Trophoblast cell (in vitro differentiated cells and primary cell): ENCODE results near the gene SMYD3.
"Not testable (repeated sequence)": the region's sequence is repeated elsewhere in the genome, so short reads cannot be mapped to it uniquely, and the experiment has no call there.

Experiments used
- DNase-seq, 2 donors: peaks; one replicate each; pipeline ENCODE4 v3.0.0-alpha.2; 2016
- H2AFZ ChIP-seq: 2 replicates; pipeline ENCODE4 v1.6.1; 2013; ENCODE audit warnings: low read length, moderate library complexity, mild to moderate bottlenecking; ENCODE audit not compliant: insufficient read depth, poor library complexity
- H2AK5ac ChIP-seq: 2 replicates; pipeline ENCODE4 v1.6.1; 2013; ENCODE audit warnings: mild to moderate bottlenecking, low read length
- H2BK120ac ChIP-seq: 2 replicates; pipeline ENCODE4 v1.6.1; 2013; ENCODE audit warnings: low read length, mild to moderate bottlenecking, moderate library complexity; ENCODE audit not compliant: insufficient read depth, poor library complexity
- H2BK12ac ChIP-seq: 2 replicates; pipeline ENCODE4 v1.6.1; 2013; ENCODE audit warnings: mild to moderate bottlenecking, low read length, moderate library complexity
- H2BK5ac ChIP-seq: 2 replicates; pipeline ENCODE4 v1.6.1; 2013; ENCODE audit warnings: low read length, low read depth, moderate library complexity, mild to moderate bottlenecking; ENCODE audit not compliant: poor library complexity
- H3K14ac ChIP-seq: 2 replicates; pipeline ENCODE4 v1.6.1; 2013; ENCODE audit warnings: mild to moderate bottlenecking, low read length
- H3K18ac ChIP-seq: 2 replicates; pipeline ENCODE4 v1.6.1; 2013; ENCODE audit warnings: mild to moderate bottlenecking, low read length
- H3K23ac ChIP-seq: 2 replicates; pipeline ENCODE4 v1.6.1; 2013; ENCODE audit warnings: low read length
- H3K27ac ChIP-seq: 2 replicates; pipeline ENCODE4 v1.5.1; 2013; ENCODE audit warnings: low read depth, mild to moderate bottlenecking, inconsistent platforms, low read length, moderate library complexity
- H3K27me3 ChIP-seq: 2 replicates; pipeline ENCODE4 v1.6.1; 2013; ENCODE audit warnings: inconsistent platforms, mild to moderate bottlenecking, low read length, moderate library complexity; ENCODE audit not compliant: insufficient read depth
- H3K36me3 ChIP-seq, 2 experiments: 1 replicate in 1 of 2; 2 replicates in 1 of 2; pipeline ENCODE4 v1.6.1; 2013; ENCODE audit warnings: low read length in 2 of 2, mild to moderate bottlenecking in 2 of 2, moderate library complexity in 1 of 2; ENCODE audit not compliant: insufficient read depth in 2 of 2, control insufficient read depth in 1 of 2
- H3K4ac ChIP-seq: 2 replicates; pipeline ENCODE4 v1.6.1; 2013; ENCODE audit warnings: low read depth, mild to moderate bottlenecking, low read length, moderate library complexity
- H3K4me1 ChIP-seq, 2 experiments: 1 replicate in 1 of 2; 2 replicates in 1 of 2; pipeline ENCODE4 v1.6.1; 2013; ENCODE audit warnings: low read length in 2 of 2, mild to moderate bottlenecking in 2 of 2, moderate library complexity in 1 of 2; ENCODE audit not compliant: insufficient read depth in 2 of 2, control insufficient read depth in 1 of 2
- H3K4me2 ChIP-seq: 2 replicates; pipeline ENCODE4 v1.6.1; 2013; ENCODE audit warnings: inconsistent platforms, mild to moderate bottlenecking, low read length, moderate library complexity
- H3K4me3 ChIP-seq: 2 replicates; pipeline ENCODE4 v1.5.1; 2013; ENCODE audit warnings: mild to moderate bottlenecking, low read depth, low read length, inconsistent platforms
- H3K79me1 ChIP-seq: one replicate; pipeline ENCODE4 v1.6.1; 2013; ENCODE audit warnings: low read length
- H3K79me2 ChIP-seq: 2 replicates; pipeline ENCODE4 v1.6.1; 2013; ENCODE audit warnings: low read length, mild to moderate bottlenecking; ENCODE audit not compliant: control insufficient read depth, insufficient read depth, poor library complexity
- H3K9ac ChIP-seq: 2 replicates; pipeline ENCODE4 v1.6.1; 2013; ENCODE audit warnings: mild to moderate bottlenecking, low read length
- H3K9me3 ChIP-seq: 2 replicates; pipeline ENCODE4 v1.6.1; 2013; ENCODE audit warnings: low read depth, mild to moderate bottlenecking, control low read depth, inconsistent platforms, low read length; ENCODE audit not compliant: insufficient read depth
- H4K12ac ChIP-seq: 2 replicates; pipeline ENCODE4 v1.6.1; 2013; ENCODE audit warnings: low read depth, mild to moderate bottlenecking, low read length, moderate library complexity
- H4K8ac ChIP-seq: 2 replicates; pipeline ENCODE4 v1.6.1; 2013; ENCODE audit warnings: low read depth, mild to moderate bottlenecking, low read length, moderate library complexity
- H4K91ac ChIP-seq: one replicate; pipeline ENCODE4 v1.6.1; 2013; ENCODE audit warnings: low read depth, mild to moderate bottlenecking, low read length, moderate library complexity
- WGBS: extraction: QIAGEN DNeasy Blood & Tissue Kit; methylation state at CpG from one replicate; pipeline ENCODE4 v1.1.7; 2013; ENCODE audit warnings: missing lambda C conversion rate; ENCODE audit not compliant: insufficient read length, insufficient coverage; ENCODE audit errors: extremely low coverage; 5-methylcytosine and 5-hydroxymethylcytosine counted together

The SMYD3 gene

DNA sequence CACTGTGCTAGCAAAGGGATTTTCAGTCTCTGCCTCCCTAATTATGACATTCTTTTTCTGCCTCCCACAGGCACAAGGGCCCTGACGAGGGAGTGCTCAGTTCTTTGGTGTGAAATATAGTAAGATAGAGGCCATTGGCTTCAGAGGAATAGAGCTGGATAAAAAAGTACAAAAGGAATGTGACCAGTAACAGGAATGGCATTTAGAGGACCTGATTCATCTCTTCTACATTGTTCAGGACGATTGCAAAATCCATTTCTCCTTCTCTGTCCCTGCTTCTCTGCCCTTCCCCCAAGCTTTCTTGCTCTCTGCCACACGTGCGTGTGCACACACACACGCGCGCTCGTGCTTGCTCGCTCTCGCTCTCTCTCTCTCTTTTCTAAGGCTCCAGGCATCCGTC lies 684.1 kb downstream of the SMYD3 start:
- Histone ChIP-seq H3K4me1 (peaks cover 3 to 6% of the 10 kb centered on the region in 2 experiments), H3K36me3 (no peaks in the 10 kb centered on the region), H4K12ac (no peak overlapping the region), H3K18ac (no peak overlapping the region), H3K79me1 (peaks cover 14% of the 10 kb centered on the region), H3K4me3 (no peak overlapping the region), H4K91ac (peak overlapping the region; percentile 20), H3K27me3 (no peaks in the 10 kb centered on the region), H3K23ac (no peak overlapping the region), H3K4ac (no peak overlapping the region), H2BK12ac (peak overlapping the region; percentile 15), H2BK120ac (no peak overlapping the region), H3K4me2 (no peak overlapping the region), H3K9me3 (no peaks in the 10 kb centered on the region), H2BK5ac (no peak overlapping the region), H2AK5ac (no peak overlapping the region), H3K27ac (peak overlapping the region; percentile 41), H3K79me2 (no peaks in the 10 kb centered on the region), H3K9ac (no peak overlapping the region), H4K8ac (no peak overlapping the region), H3K14ac (peak overlapping the region; percentile 29), H2AFZ (no peak overlapping the region)
- DNase-seq = peak; percentile 79 to 89
- WGBS = no CpG with 5 or more reads among the region's 11 CpGs

DNA sequence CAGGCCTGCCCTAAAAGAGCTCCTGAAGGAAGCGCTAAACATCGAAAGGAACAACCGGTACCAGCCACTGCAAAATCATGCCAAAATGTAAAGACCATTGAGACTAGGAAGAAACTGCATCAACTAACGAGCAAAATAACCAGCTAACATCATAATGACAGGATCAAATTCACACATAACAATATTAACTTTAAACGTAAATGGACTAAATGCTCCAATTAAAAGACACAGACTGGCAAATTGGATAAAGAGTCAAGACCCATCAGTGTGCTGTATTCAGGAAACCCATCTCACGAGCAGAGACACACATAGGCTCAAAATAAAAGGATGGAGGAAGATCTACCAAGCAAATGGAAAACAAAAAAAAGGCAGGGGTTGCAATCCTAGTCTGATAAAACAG lies 688.7 kb downstream of the SMYD3 start:
- H3K14ac ChIP-seq, H3K27ac ChIP-seq, H2BK120ac ChIP-seq, H3K4me1 ChIP-seq, H3K27me3 ChIP-seq, H4K91ac ChIP-seq, H3K4ac ChIP-seq, DNase-seq, H4K8ac ChIP-seq, H3K4me2 ChIP-seq, H2AFZ ChIP-seq, H3K36me3 ChIP-seq, H3K9ac ChIP-seq, H3K9me3 ChIP-seq, H2BK5ac ChIP-seq, H2AK5ac ChIP-seq, H3K79me2 ChIP-seq, H3K79me1 ChIP-seq, H3K23ac ChIP-seq, H3K4me3 ChIP-seq, H4K12ac ChIP-seq, H2BK12ac ChIP-seq, H3K18ac ChIP-seq: not testable (repeated sequence)
- WGBS = no CpG with 5 or more reads among the region's 6 CpGs

DNA sequence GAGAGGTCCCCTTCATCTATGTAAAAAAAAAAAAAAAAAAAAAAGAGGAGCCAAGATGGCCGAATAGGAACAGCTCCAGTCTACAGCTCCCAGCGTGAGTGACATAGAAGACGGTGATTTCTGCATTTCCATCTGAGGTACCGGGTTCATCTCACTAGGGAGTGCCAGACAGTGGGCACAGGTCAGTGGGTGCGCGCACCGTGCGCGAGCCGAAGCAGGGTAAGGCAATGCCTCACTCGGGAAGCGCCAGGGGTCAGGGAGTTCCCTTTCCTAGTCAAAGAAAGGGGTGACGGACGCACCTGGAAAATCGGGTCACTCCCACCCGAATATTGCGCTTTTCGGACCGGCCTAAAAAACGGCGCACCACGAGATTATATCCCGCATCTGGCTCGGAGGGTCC lies 690.6 kb downstream of the SMYD3 start:
- not testable (repeated sequence) for DNase-seq, H3K79me2 ChIP-seq, H2BK5ac ChIP-seq, H2BK120ac ChIP-seq, H3K14ac ChIP-seq, H3K4me2 ChIP-seq, H4K91ac ChIP-seq, H2BK12ac ChIP-seq, H3K9ac ChIP-seq, H3K4me1 ChIP-seq, H2AFZ ChIP-seq, H3K18ac ChIP-seq, H3K4ac ChIP-seq, H2AK5ac ChIP-seq, H4K8ac ChIP-seq, H3K23ac ChIP-seq, H4K12ac ChIP-seq, H3K27ac ChIP-seq, H3K9me3 ChIP-seq, H3K79me1 ChIP-seq, H3K27me3 ChIP-seq, H3K4me3 ChIP-seq, H3K36me3 ChIP-seq
- WGBS = no CpG with 5 or more reads among the region's 24 CpGs

DNA sequence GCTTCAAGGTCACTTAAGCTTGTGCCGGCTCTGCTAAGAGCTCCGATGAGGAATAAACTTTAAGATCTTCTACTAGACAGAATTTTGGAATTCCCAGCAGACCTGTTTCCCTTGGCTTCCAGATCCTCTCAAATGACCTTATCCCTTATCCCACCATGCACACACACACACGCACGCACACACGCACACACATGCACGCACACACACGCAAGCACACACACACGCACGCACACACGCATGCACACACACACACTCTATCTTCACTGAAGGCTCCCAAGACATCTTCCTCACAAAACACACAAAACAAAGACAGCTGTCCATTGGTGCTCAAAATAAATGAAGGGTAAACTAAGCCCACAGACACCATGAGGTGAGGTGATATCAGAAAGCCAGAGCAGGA lies 692.4 kb downstream of the SMYD3 start:
- Histone ChIP-seq H3K36me3 (no peaks in the 10 kb centered on the region), H3K79me2 (no peaks in the 10 kb centered on the region), H3K9ac (no peak overlapping the region), H3K18ac (no peak overlapping the region), H2AFZ (no peak overlapping the region), H3K23ac (no peak overlapping the region), H4K8ac (no peak overlapping the region), H3K9me3 (peaks cover 1% of the 10 kb centered on the region), H2BK12ac (no peak overlapping the region), H3K4me3 (no peak overlapping the region), H3K4me2 (no peak overlapping the region), H3K27me3 (no peaks in the 10 kb centered on the region), H3K27ac (no peak overlapping the region), H2AK5ac (no peak overlapping the region), H4K12ac (no peak overlapping the region), H2BK5ac (no peak overlapping the region), H3K4me1 (no peaks in the 10 kb centered on the region), H3K14ac (no peak overlapping the region), H4K91ac (no peak overlapping the region), H3K4ac (no peak overlapping the region), H3K79me1 (no peaks in the 10 kb centered on the region), H2BK120ac (no peak overlapping the region)
- DNase-seq = no peak
- WGBS = no CpG with 5 or more reads among the region's 10 CpGs
